K562 (cell line): ENCODE data around the gene ANO6. TPM values are rescaled to one million over a fixed set of nuclear protein-coding genes. Genes with fewer than 3 reads are reported as not detected.
A peak's percentile ranks its signal among the peaks of the same experiment; 100 is the strongest.

Source experiments
- ATF2 ChIP-seq: sonication (generic); formaldehyde crosslinking; IDR thresholded peaks from 2 replicates; pipeline ENCODE4 v1.8.1; 2022; ENCODE audit warnings: missing genetic modification reagents
- ATF3 ChIP-seq, 2 experiments: fragments of 450-650 bp in 1 of 2; sonication (generic) in 1 of 2; formaldehyde crosslinking in 1 of 2; IDR thresholded peaks in 1 of 2; conservative IDR thresholded peaks in 1 of 2; 2 replicates each; pipeline versions ENCODE4 v1.6.1 to v1.8.1; 2016 to 2023; ENCODE audit warnings: mild to moderate bottlenecking in 2 of 2, moderate library complexity in 2 of 2, inconsistent platforms in 1 of 2, missing genetic modification reagents in 1 of 2
- GMEB1 ChIP-seq: fragments of 250-450 bp; sonication (Bioruptor Pico); IDR thresholded peaks from 2 replicates; pipeline ENCODE4 v1.4.0; 2020; ENCODE audit warnings: mild to moderate bottlenecking
- KLF13 ChIP-seq: fragments of 450-650 bp; IDR thresholded peaks from 2 replicates; pipeline ENCODE4 v1.6.1; 2016; ENCODE audit warnings: missing genetic modification characterization, low read depth, mild to moderate bottlenecking, missing compliant biosample characterization, moderate library complexity, borderline replicate concordance
- MNT ChIP-seq, 2 experiments: fragments of 450-650 bp; conservative IDR thresholded peaks; 2 replicates each; pipeline ENCODE4 v1.6.1; 2017; ENCODE audit warnings: mild to moderate bottlenecking in 2 of 2, moderate library complexity in 2 of 2
- MXD1 ChIP-seq: fragments of 250-450 bp; sonication (Bioruptor Pico); IDR thresholded peaks from 2 replicates; pipeline ENCODE4 v1.8.0; 2021; ENCODE audit warnings: borderline replicate concordance, mild to moderate bottlenecking, moderate library complexity; ENCODE audit not compliant: poor library complexity, severe bottlenecking
- MYBL2 ChIP-seq, 2 experiments: fragments of 450-650 bp in 1 of 2; sonication (generic) in 1 of 2; formaldehyde crosslinking in 1 of 2; IDR thresholded peaks; 2 replicates each; pipeline versions ENCODE4 v1.6.1 to v1.8.1; 2017 to 2022; ENCODE audit warnings: borderline replicate concordance in 1 of 2, inconsistent platforms in 1 of 2, low read depth in 1 of 2, mild to moderate bottlenecking in 1 of 2, missing genetic modification reagents in 1 of 2, moderate library complexity in 1 of 2
- TEAD1 ChIP-seq, 2 experiments: fragments of 450-650 bp in 1 of 2; sonication (generic) in 1 of 2; formaldehyde crosslinking; IDR thresholded peaks; 2 replicates each; pipeline versions ENCODE4 v1.4.0 to v1.8.0; 2020 to 2022; ENCODE audit warnings: mild to moderate bottlenecking in 2 of 2, missing genetic modification reagents in 1 of 2
- TEAD2 ChIP-seq: fragments of 450-650 bp; IDR thresholded peaks from 2 replicates; pipeline ENCODE4 v1.6.1; 2016; ENCODE audit warnings: missing genetic modification characterization, control low read depth, missing compliant biosample characterization
- YY1 ChIP-seq, 3 experiments: IDR thresholded peaks; 2 replicates each; pipeline ENCODE4 v1.6.1; 2011; ENCODE audit warnings: low read length in 2 of 3, mild to moderate bottlenecking in 2 of 3, moderate library complexity in 2 of 3, borderline replicate concordance in 1 of 3, control low read depth in 1 of 3, low read depth in 1 of 3; ENCODE audit not compliant: insufficient read depth in 3 of 3, insufficient replicate concordance in 2 of 3, control insufficient read depth in 1 of 3, insufficient read length in 1 of 3; ENCODE audit errors: extremely low read depth in 1 of 3
- ZNF217 ChIP-seq: sonication (generic); formaldehyde crosslinking; IDR thresholded peaks from 2 replicates; pipeline ENCODE4 v1.8.0; 2022; ENCODE audit warnings: mild to moderate bottlenecking, missing genetic modification reagents
- ZNF311 ChIP-seq: fragments of 250-450 bp; sonication (Bioruptor Pico); IDR thresholded peaks from 2 replicates; pipeline ENCODE4 v1.4.0; 2020; ENCODE audit warnings: mild to moderate bottlenecking, moderate library complexity
- ZNF586 ChIP-seq: fragments of 450-650 bp; formaldehyde crosslinking; conservative IDR thresholded peaks from 2 replicates; pipeline ENCODE4 v1.4.0; 2020; ENCODE audit warnings: mild to moderate bottlenecking, moderate library complexity
- ZNF655 ChIP-seq: fragments of 250-450 bp; sonication (Bioruptor Pico); IDR thresholded peaks from 2 replicates; pipeline ENCODE4 v1.5.0; 2021
- ZNF780A ChIP-seq: fragments of 250-450 bp; sonication (Bioruptor Pico); IDR thresholded peaks from 2 replicates; pipeline ENCODE4 v1.5.0; 2021; ENCODE audit warnings: mild to moderate bottlenecking
- polyA plus RNA-seq, 8 experiments: library from polyadenylated mRNA; depleted of rRNA in 4 of 8; stranded (reverse) in 5 of 8; unstranded in 3 of 8; fragments of >200 nt; fragmentation: Nextera tagmentation in 2 of 8; fragmentation: Illumina TruSeq in 1 of 8; extraction: Ambion mirVana in 2 of 8; extraction: Trizol in 1 of 8; gene quantifications; 2 replicates each; pipeline versions ENCODE4 v1.2.1 to v1.2.3, GENCODE V29; 2011 to 2014; ENCODE audit warnings: inconsistent platforms in 1 of 8, missing spikeins in 1 of 8
- total RNA-seq, 7 experiments: library from RNA; depleted of rRNA in 6 of 7; stranded (reverse); fragments of >200 nt in 6 of 7; fragmentation: Illumina TruSeq in 2 of 7; extraction: Trizol in 2 of 7; gene quantifications; 2 replicates each; pipeline versions ENCODE4 v1.2.1 to v1.2.3, GENCODE V29; 2011 to 2021; ENCODE audit warnings: low replicate concordance in 1 of 7

The ANO6 gene
- total and polyA plus RNA-seq, 9 of the 15 experiments (the other 6 are each of a cell fraction or from before 2014, with no cell fraction given) = 3.5 to 24.7 (median 20.3) TPM

- TF ChIP-seq ATF3 (IDR thresholded peaks at IDR 0.05) (no peak), ATF3 (CRISPR knock-in tag; conservative IDR thresholded peaks at IDR 0.05) (0 out of 2 replicates have a peak, but pooled peaks have one; percentile 18), YY1 (IDR thresholded peaks at IDR 0.05; ENCODE audit: borderline replicate concordance in 1 of 3, control insufficient read depth in 1 of 3, extremely low read depth in 1 of 3, insufficient read depth in 3 of 3, insufficient read length in 1 of 3, insufficient replicate concordance in 2 of 3, low read depth in 1 of 3, low read length in 2 of 3) (no peak), ZNF217 (CRISPR knock-in tag) (no peak), KLF13 (tag) (no peak), ZNF311 (no peak), ATF2 (CRISPR knock-in tag) (no peak), MXD1 (CRISPR knock-in tag) (no peak), ZNF655 (CRISPR knock-in tag) (no peak), ZNF780A (CRISPR knock-in tag) (no peak), GMEB1 (CRISPR knock-in tag) (no peak), MNT (conservative IDR thresholded peaks at IDR 0.05) (no peak), TEAD2 (no peak), ZNF586 (no peak), MYBL2 (IDR thresholded peaks at IDR 0.05; ENCODE audit: low read depth) (no peak), MYBL2 (CRISPR knock-in tag; IDR thresholded peaks at IDR 0.05; ENCODE audit: borderline replicate concordance) (no peak), TEAD1 (CRISPR knock-in tag; IDR thresholded peaks at IDR 0.05) (0 out of 4 replicates have a peak, but pooled peaks of 1 of the 2 experiments have one; percentile 60)
Observed at GRCh38 chr12:45216230-45216982, 511 bp downstream of the ANO6 start (continued).
